Measurements from ENCODE around the gene CPA5. TPM values are rescaled to one million over a fixed set of nuclear protein-coding genes. Genes with fewer than 3 reads are reported as not detected.

The CPA5 gene
- total and polyA plus RNA-seq, 9 of the 15 experiments (the other 6 are each of a cell fraction or from before 2014, with no cell fraction given): 0.13 to 2.4 (median 0.91) TPM

DNA sequence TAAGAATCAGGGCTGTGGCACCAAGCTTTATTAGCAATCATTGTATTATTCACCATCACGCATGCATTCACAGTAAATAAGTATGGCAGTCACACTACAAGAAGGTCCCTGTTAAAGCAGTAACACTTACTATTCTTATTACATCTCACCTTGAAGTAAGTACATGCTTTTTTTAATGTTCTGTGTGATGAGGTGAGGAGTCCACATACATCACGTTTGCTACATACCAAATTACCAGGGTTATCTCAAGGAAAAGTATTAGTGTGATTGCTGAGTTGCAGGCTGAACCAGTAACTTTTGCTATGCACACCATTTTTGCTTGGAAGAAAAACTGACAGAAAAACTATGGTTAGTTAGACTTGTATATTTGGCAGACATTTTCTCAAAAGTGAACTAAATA lies 60.4 kb downstream of the CPA5 start:
- in situ Hi-C loops (cut with MboI): no loop called here
- Histone ChIP-seq H3K9ac (ENCODE audit: insufficient read depth in 1 of 2, low read depth in 2 of 2, low read length in 2 of 2) (no peak overlapping the region), H3K79me2 (ENCODE audit: control insufficient read depth, insufficient read depth, low read length) (no peaks in the 10 kb centered on the region), H3K9me3 (replicated peaks; ENCODE audit: control insufficient read depth, insufficient read depth, low read depth, low read length) (no peaks in the 10 kb centered on the region), H3K27me3 (ENCODE audit: control insufficient read depth in 2 of 2, insufficient read depth in 2 of 2, low read length in 2 of 2) (peaks cover 0 to 6% of the 10 kb centered on the region in 2 experiments; a peak in 1 of 5 replicates), H4K20me1 (replicated peaks; ENCODE audit: control insufficient read depth, insufficient read depth, low read length) (no peaks in the 10 kb centered on the region), H3K36me3 (ENCODE audit: control insufficient read depth, insufficient read depth, low read length) (no peaks in the 10 kb centered on the region), H3K9me1 (ENCODE audit: control insufficient read depth, insufficient read depth, low read length) (no peaks in the 10 kb centered on the region), H3K4me3 (no peak overlapping the region), H3K4me1 (replicated peaks in 1 of 2; ENCODE audit: control insufficient read depth in 2 of 2, insufficient read depth in 2 of 2, low read length in 2 of 2) (no peaks in the 10 kb centered on the region), H2AFZ (ENCODE audit: low read depth, low read length) (no peak overlapping the region), H3K4me2 (ENCODE audit: insufficient read depth, low read length) (no peak overlapping the region), H3K27ac (ENCODE audit: extremely low read depth, low read depth, low read length) (no peak overlapping the region)
- 15% methylated on average over 2 of the region's 2 CpGs for WGBS (ENCODE audit: insufficient coverage, low coverage, missing lambda C conversion rate)
- ATAC-seq (no peak), DNase-seq (ENCODE audit: extremely low read depth in 1 of 4, low spot score in 3 of 4) (no peak), FAIRE-seq (no peak)
- no peak for TF ChIP-seq PHF8 (IDR thresholded peaks at IDR 0.05; ENCODE audit: borderline replicate concordance, low read length)
- TF ChIP-seq RBM25 (IDR thresholded peaks at IDR 0.05; ENCODE audit: low read depth, low read length, severe bottlenecking): no peak
- TF ChIP-seq ZZZ3 (IDR thresholded peaks at IDR 0.05): no peak
- TF ChIP-seq EGR1 (conservative IDR thresholded peaks at IDR 0.05): no peak
- TF ChIP-seq BDP1 (IDR thresholded peaks at IDR 0.05; ENCODE audit: insufficient read depth, insufficient read length): no peak
- TF ChIP-seq, protein P1, sequence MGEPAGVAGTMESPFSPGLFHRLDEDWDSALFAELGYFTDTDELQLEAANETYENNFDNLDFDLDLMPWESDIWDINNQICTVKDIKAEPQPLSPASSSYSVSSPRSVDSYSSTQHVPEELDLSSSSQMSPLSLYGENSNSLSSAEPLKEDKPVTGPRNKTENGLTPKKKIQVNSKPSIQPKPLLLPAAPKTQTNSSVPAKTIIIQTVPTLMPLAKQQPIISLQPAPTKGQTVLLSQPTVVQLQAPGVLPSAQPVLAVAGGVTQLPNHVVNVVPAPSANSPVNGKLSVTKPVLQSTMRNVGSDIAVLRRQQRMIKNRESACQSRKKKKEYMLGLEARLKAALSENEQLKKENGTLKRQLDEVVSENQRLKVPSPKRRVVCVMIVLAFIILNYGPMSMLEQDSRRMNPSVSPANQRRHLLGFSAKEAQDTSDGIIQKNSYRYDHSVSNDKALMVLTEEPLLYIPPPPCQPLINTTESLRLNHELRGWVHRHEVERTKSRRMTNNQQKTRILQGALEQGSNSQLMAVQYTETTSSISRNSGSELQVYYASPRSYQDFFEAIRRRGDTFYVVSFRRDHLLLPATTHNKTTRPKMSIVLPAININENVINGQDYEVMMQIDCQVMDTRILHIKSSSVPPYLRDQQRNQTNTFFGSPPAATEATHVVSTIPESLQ (CRISPR knock-in tag; IDR thresholded peaks at IDR 0.05): no peak
- no peak for TF ChIP-seq CAMTA2 (CRISPR knock-in tag; conservative IDR thresholded peaks at IDR 0.05)
- no peak for TF ChIP-seq ZNF830 (CRISPR knock-in tag; IDR thresholded peaks at IDR 0.05)
- no peak for TF ChIP-seq C11orf30 (IDR thresholded peaks at IDR 0.05; ENCODE audit: low read depth)
- TF ChIP-seq TEAD2 (tag; IDR thresholded peaks at IDR 0.05): no peak
- TF ChIP-seq SP2 (IDR thresholded peaks at IDR 0.05; ENCODE audit: extremely low read depth, low read depth, low read length, poor library complexity, severe bottlenecking): no peak
- no peak for TF ChIP-seq NCOA1 (IDR thresholded peaks at IDR 0.05; ENCODE audit: low read depth)
- no peak for TF ChIP-seq SRSF1 (IDR thresholded peaks at IDR 0.05; ENCODE audit: low read depth, low read length)
- TF ChIP-seq CBFB (CRISPR knock-in tag; IDR thresholded peaks at IDR 0.05): no peak
- TF ChIP-seq NKRF (IDR thresholded peaks at IDR 0.05; ENCODE audit: borderline replicate concordance): no peak
- no peak for TF ChIP-seq ARNT (IDR thresholded peaks at IDR 0.05)
- no peak for TF ChIP-seq GATAD2B (IDR thresholded peaks at IDR 0.05; ENCODE audit: borderline replicate concordance)
- intact Hi-C loops (cut with micrococcal nuclease): no loop called here
- no TSS peak for BruUV-seq (replicated peaks)
- ChIA-PET CTCF (ENCODE audit: low intra/inter-chr PET ratio) (no interaction called here), POLR2A (interaction anchor here (2.7 kb wide), 1 partner anchor 13 kb away, joined by 7 read pairs; no protein-coding TSS in a partner anchor)

Data from K562 (cell line).